HL-60 (cell line): ENCODE data around the gene PON1.

ENCODE experiments used
- CTCF ChIP-seq: IDR thresholded peaks from one replicate; pipeline ENCODE4 v1.5.1; 2011; ENCODE audit warnings: low read length, control low read depth, inconsistent platforms; ENCODE audit not compliant: insufficient read depth
- GABPA ChIP-seq: IDR thresholded peaks from 2 replicates; pipeline ENCODE4 v1.6.1; 2012; ENCODE audit warnings: low read depth
- POLR2AphosphoS5 ChIP-seq: IDR thresholded peaks from 2 replicates; pipeline ENCODE4 v1.6.1; 2012; ENCODE audit warnings: low read depth
- REST ChIP-seq: IDR thresholded peaks from 2 replicates; pipeline ENCODE4 v1.6.1; 2012; ENCODE audit warnings: low read depth; ENCODE audit not compliant: insufficient replicate concordance

GRCh38 chr7:95303013-95303905, 21.1 kb downstream of the PON1 start:
- no peak for TF ChIP-seq CTCF
- TF ChIP-seq POLR2AphosphoS5 = no peak
- no peak for TF ChIP-seq REST
- TF ChIP-seq GABPA = no peak
